IMR-90 (cell line): ENCODE data around the gene PLEKHF1. TPM values are rescaled to one million over a fixed set of nuclear protein-coding genes. Genes with fewer than 3 reads are reported as not detected.

Experiments used
- ATAC-seq: fragments of 200-7000 bp; cut with Tn5 transposase; 2 replicates; pipeline ENCODE4 v1.9.1; 2020; ENCODE audit warnings: low read depth, mild to moderate bottlenecking, moderate library complexity
- BruUV-seq: library from RNA; stranded (reverse); fragments of 400-500 nt; replicated peaks from 2 replicates; lab custom pipeline; 2021; lab: Mats Ljungman, UMichigan
- CTCF ChIA-PET: fragments of 300-600 bp; formaldehyde crosslinking; extraction: SDS; loops from one replicate; lab custom pipeline; 2021; ENCODE audit warnings: antibody characterized with exemption; lab: Yijun Ruan, JAX
- POLR2A ChIA-PET: fragments of 300-600 bp; sonication (Branson Sonifier 250); formaldehyde crosslinking; loops from one replicate; lab custom pipeline; 2022; ENCODE audit warnings: antibody characterized with exemption; ENCODE audit not compliant: unreplicated experiment; lab: Charles Lee
- DNase-seq: peaks from one replicate; pipeline ENCODE4 v3.0.0; 2013
- H2AFZ ChIP-seq: replicated peaks from 2 replicates; pipeline ENCODE3; 2013; ENCODE audit warnings: low read length, mild to moderate bottlenecking; ENCODE audit not compliant: poor library complexity
- H2AK5ac ChIP-seq: 2 replicates; pipeline ENCODE4 v1.6.1; 2013; ENCODE audit warnings: low read depth, low read length, inconsistent platforms
- H2AK9ac ChIP-seq: replicated peaks from 2 replicates; pipeline ENCODE3; 2013; ENCODE audit warnings: mild to moderate bottlenecking, low read depth, low read length, moderate library complexity; ENCODE audit not compliant: poor library complexity
- H2BK120ac ChIP-seq: 2 replicates; pipeline ENCODE4 v1.6.1; 2013; ENCODE audit warnings: low read depth, low read length, inconsistent platforms
- H2BK15ac ChIP-seq: 3 replicates; pipeline ENCODE4 v1.6.1; 2013; ENCODE audit warnings: low read depth, low read length, inconsistent platforms
- H2BK20ac ChIP-seq: 2 replicates; pipeline ENCODE4 v1.6.1; 2013; ENCODE audit warnings: low read depth, mild to moderate bottlenecking, inconsistent platforms, low read length, moderate library complexity
- H2BK5ac ChIP-seq: 2 replicates; pipeline ENCODE4 v1.6.1; 2013; ENCODE audit warnings: mild to moderate bottlenecking, low read depth, low read length, inconsistent platforms; ENCODE audit not compliant: poor library complexity, severe bottlenecking
- H3K14ac ChIP-seq: replicated peaks from 2 replicates; pipeline ENCODE4 v1.6.1; 2013; ENCODE audit warnings: low read depth, low read length, inconsistent platforms
- H3K18ac ChIP-seq: 2 replicates; pipeline ENCODE4 v1.6.1; 2013; ENCODE audit warnings: low read depth, low read length, control low read depth
- H3K23ac ChIP-seq: 2 replicates; pipeline ENCODE4 v1.6.1; 2013; ENCODE audit warnings: low read depth, low read length, inconsistent platforms
- H3K27ac ChIP-seq: 2 replicates; pipeline ENCODE4 v1.5.1; 2013; ENCODE audit warnings: mild to moderate bottlenecking, control low read depth, low read length; ENCODE audit not compliant: insufficient read depth
- H3K27me3 ChIP-seq: 2 replicates; pipeline ENCODE4 v1.6.1; 2013; ENCODE audit warnings: low read length; ENCODE audit not compliant: control insufficient read depth, insufficient read depth
- H3K36me3 ChIP-seq: 2 replicates; pipeline ENCODE4 v1.6.1; 2013; ENCODE audit warnings: low read length, mixed read lengths; ENCODE audit not compliant: control insufficient read depth, insufficient read depth
- H3K4ac ChIP-seq: 2 replicates; pipeline ENCODE4 v1.6.1; 2013; ENCODE audit warnings: low read depth, low read length, inconsistent platforms
- H3K4me1 ChIP-seq: 2 replicates; pipeline ENCODE4 v1.6.1; 2013; ENCODE audit warnings: low read length, mixed read lengths; ENCODE audit not compliant: control insufficient read depth, insufficient read depth
- H3K4me2 ChIP-seq: 2 replicates; pipeline ENCODE4 v1.6.1; 2013; ENCODE audit warnings: low read depth, mild to moderate bottlenecking, control low read depth, low read length, moderate library complexity
- H3K4me3 ChIP-seq: 2 replicates; pipeline ENCODE4 v1.5.1; 2013; ENCODE audit warnings: low read depth, mild to moderate bottlenecking, control low read depth, low read length, moderate library complexity; ENCODE audit not compliant: insufficient read depth
- H3K56ac ChIP-seq: 2 replicates; pipeline ENCODE4 v1.6.1; 2013; ENCODE audit warnings: low read length, inconsistent platforms; ENCODE audit not compliant: insufficient read depth; ENCODE audit errors: extremely low read depth
- H3K79me1 ChIP-seq, 2 experiments: 2 replicates each; pipeline ENCODE4 v1.6.1; 2013; ENCODE audit warnings: low read length in 2 of 2, inconsistent platforms in 1 of 2, low read depth in 1 of 2
- H3K9ac ChIP-seq: 2 replicates; pipeline ENCODE4 v1.6.1; 2013; ENCODE audit warnings: low read depth, low read length, control low read depth
- H3K9me1 ChIP-seq: 2 replicates; pipeline ENCODE4 v1.6.1; 2013; ENCODE audit warnings: low read length, inconsistent platforms; ENCODE audit not compliant: insufficient read depth
- H3K9me3 ChIP-seq: 2 replicates; pipeline ENCODE4 v1.6.1; 2013; ENCODE audit warnings: low read length; ENCODE audit not compliant: control insufficient read depth, insufficient read depth
- H4K20me1 ChIP-seq: 2 replicates; pipeline ENCODE4 v1.6.1; 2013; ENCODE audit warnings: low read length, inconsistent platforms; ENCODE audit not compliant: insufficient read depth
- H4K5ac ChIP-seq: 2 replicates; pipeline ENCODE4 v1.6.1; 2013; ENCODE audit warnings: mild to moderate bottlenecking, low read depth, low read length, control low read depth
- H4K8ac ChIP-seq, 2 experiments: 2 replicates each; pipeline ENCODE4 v1.6.1; 2013; ENCODE audit warnings: low read depth in 2 of 2, low read length in 2 of 2, control low read depth in 1 of 2, inconsistent platforms in 1 of 2
- H4K91ac ChIP-seq: 2 replicates; pipeline ENCODE4 v1.6.1; 2013; ENCODE audit warnings: low read depth, low read length, inconsistent platforms; ENCODE audit not compliant: insufficient read depth
- WGBS, 2 experiments: methylation state at CpG; one replicate each; pipeline versions ENCODE4 v1.1.5 to v1.1.7; 2013; ENCODE audit warnings: missing lambda C conversion rate in 2 of 2; ENCODE audit not compliant: insufficient read length in 1 of 2; ENCODE audit errors: extremely low coverage in 2 of 2; 5-methylcytosine and 5-hydroxymethylcytosine counted together
- dilution Hi-C: fragments of 300-500 bp; cut with HindIII; formaldehyde crosslinking; loops from one replicate; pipeline ENCODE4 v1.14.3; 2018; ENCODE audit warnings: low sequenced_read_pairs; ENCODE audit not compliant: unreplicated experiment
- in situ Hi-C: fragments of 300-500 bp; cut with MboI; formaldehyde crosslinking; loops from 3 replicates; pipeline ENCODE4 v1.14.3; 2019; ENCODE audit warnings: low sequenced_read_pairs, inconsistent platforms, mixed read lengths
- intact Hi-C: fragments of 100-400 bp; cut with micrococcal nuclease; formaldehyde crosslinking; loops from 2 replicates; pipeline ENCODE4 v1.10.0; 2022
- polyA plus RNA-seq, 3 experiments: library from polyadenylated mRNA; depleted of rRNA; stranded (reverse); fragments of >200 nt; gene quantifications; 2 replicates each; pipeline ENCODE4 v1.2.3, GENCODE V29; 2012; ENCODE audit warnings: low replicate concordance in 1 of 3
- total RNA-seq: library from RNA; depleted of rRNA; stranded (reverse); fragments of >200 nt; gene quantifications from 2 replicates; pipeline ENCODE4 v1.2.3, GENCODE V29; 2012
- TF ChIP-seq, protein P1 (sequence below): fragments of 150-350 bp; IDR thresholded peaks from 2 replicates; pipeline ENCODE4 v1.6.1; 2017; ENCODE audit warnings: mild to moderate bottlenecking, antibody characterized with exemption, low read length, low read depth
- TF ChIP-seq, protein P2 (sequence below): conservative IDR thresholded peaks from 2 replicates; pipeline ENCODE4 v1.5.1; 2012; ENCODE audit warnings: mild to moderate bottlenecking, low read depth, low read length, improper control_type of control experiment

Gene PLEKHF1
- total and polyA plus RNA-seq, 2 of the 4 experiments (the other 2 are of a cell fraction), result 5.0 to 6.6 TPM

DNA sequence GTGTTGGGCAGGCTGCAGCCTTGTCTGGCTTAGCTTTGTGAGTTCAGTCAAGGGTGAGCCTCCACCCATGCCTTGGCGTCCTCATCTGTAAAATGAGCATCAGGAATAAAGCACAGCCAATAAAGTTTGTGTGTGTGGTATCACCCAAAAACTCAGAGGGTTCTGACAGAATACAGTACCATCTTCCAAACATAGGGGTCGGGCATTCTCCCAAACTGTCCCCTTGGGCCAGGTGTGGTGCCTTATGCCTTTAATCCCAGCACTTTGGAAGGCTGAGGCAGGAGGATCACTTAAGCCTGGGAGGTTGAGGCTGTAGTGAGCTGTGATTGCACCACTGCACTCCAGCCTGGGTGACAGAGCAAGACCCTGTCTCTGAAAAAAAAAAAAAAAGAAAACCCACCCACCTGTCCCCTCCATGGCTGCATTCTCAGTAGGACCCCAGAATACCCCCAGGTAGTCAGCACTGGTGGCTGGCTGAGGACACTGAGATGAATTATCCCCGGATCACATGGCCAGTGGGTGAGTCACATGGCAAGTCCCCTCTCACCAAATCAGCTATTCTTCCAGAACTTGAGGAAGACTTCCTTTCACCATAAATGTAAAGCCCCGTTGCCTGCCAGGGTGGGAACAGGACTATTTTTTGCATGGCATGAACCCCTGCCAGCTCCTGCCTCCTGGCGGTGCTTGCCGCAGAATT, 40.6 kb upstream of the PLEKHF1 start:
- H3K23ac ChIP-seq, result no peak overlapping the region
- H3K9me3 ChIP-seq, result no peaks in the 10 kb centered on the region
- intact Hi-C loops, result no loop called here
- WGBS, 2 experiments, result no CpG with 5 or more reads among the region's 6 CpGs
- no peak overlapping the region for H2BK15ac ChIP-seq
- H2AFZ ChIP-seq, result no peak overlapping the region
- POLR2A ChIA-PET, result no interaction called here
- H3K27me3 ChIP-seq, result no peaks in the 10 kb centered on the region; the same call in 1 of the 2 replicates
- H3K79me1 ChIP-seq, result no peaks in the 10 kb centered on the region
- no peak overlapping the region for H2BK5ac ChIP-seq
- no peak overlapping the region for H2BK120ac ChIP-seq
- no peaks in the 10 kb centered on the region for H3K36me3 ChIP-seq
- no peak overlapping the region for H3K4me3 ChIP-seq
- no peak overlapping the region for H3K27ac ChIP-seq
- no peak overlapping the region for H3K9ac ChIP-seq
- dilution Hi-C loops, result no loop called here
- TF ChIP-seq, protein P1, sequence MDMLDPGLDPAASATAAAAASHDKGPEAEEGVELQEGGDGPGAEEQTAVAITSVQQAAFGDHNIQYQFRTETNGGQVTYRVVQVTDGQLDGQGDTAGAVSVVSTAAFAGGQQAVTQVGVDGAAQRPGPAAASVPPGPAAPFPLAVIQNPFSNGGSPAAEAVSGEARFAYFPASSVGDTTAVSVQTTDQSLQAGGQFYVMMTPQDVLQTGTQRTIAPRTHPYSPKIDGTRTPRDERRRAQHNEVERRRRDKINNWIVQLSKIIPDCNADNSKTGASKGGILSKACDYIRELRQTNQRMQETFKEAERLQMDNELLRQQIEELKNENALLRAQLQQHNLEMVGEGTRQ, result peak; percentile 86
- TF ChIP-seq, protein P2, sequence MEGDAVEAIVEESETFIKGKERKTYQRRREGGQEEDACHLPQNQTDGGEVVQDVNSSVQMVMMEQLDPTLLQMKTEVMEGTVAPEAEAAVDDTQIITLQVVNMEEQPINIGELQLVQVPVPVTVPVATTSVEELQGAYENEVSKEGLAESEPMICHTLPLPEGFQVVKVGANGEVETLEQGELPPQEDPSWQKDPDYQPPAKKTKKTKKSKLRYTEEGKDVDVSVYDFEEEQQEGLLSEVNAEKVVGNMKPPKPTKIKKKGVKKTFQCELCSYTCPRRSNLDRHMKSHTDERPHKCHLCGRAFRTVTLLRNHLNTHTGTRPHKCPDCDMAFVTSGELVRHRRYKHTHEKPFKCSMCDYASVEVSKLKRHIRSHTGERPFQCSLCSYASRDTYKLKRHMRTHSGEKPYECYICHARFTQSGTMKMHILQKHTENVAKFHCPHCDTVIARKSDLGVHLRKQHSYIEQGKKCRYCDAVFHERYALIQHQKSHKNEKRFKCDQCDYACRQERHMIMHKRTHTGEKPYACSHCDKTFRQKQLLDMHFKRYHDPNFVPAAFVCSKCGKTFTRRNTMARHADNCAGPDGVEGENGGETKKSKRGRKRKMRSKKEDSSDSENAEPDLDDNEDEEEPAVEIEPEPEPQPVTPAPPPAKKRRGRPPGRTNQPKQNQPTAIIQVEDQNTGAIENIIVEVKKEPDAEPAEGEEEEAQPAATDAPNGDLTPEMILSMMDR, result no peak
- H3K56ac ChIP-seq, result no peak overlapping the region
- H3K18ac ChIP-seq, result no peak overlapping the region
- H4K8ac ChIP-seq, result no peak overlapping the region
- no peaks in the 10 kb centered on the region for H4K20me1 ChIP-seq
- DNase-seq, result peak; percentile 4
- H3K4me1 ChIP-seq, result no peaks in the 10 kb centered on the region
- H3K14ac ChIP-seq, result no peak overlapping the region
- no TSS peak for BruUV-seq
- H3K9me1 ChIP-seq, result no peaks in the 10 kb centered on the region
- in situ Hi-C loops, result no loop called here
- H3K4me2 ChIP-seq, result no peak overlapping the region
- H2AK5ac ChIP-seq, result no peak overlapping the region
- CTCF ChIA-PET, result no interaction called here
- ATAC-seq, result no peak
- no peak overlapping the region for H2BK20ac ChIP-seq
- no peak overlapping the region for H2AK9ac ChIP-seq
- H4K5ac ChIP-seq, result no peak overlapping the region
- no peak overlapping the region for H4K91ac ChIP-seq
- no peak overlapping the region for H3K4ac ChIP-seq
